B cell (primary cell): ENCODE data around the gene WTAP.

Experiments
- EZH2 ChIP-seq: IDR thresholded peaks from 2 replicates; pipeline ENCODE4 v1.6.1; 2012; ENCODE audit warnings: borderline replicate concordance, low read depth, mild to moderate bottlenecking, moderate library complexity, low read length; ENCODE audit not compliant: insufficient read depth, poor library complexity, severe bottlenecking
- TF ChIP-seq, protein P1 (sequence below): fragments of 200-600 bp; IDR thresholded peaks from one replicate; pipeline ENCODE4 v1.8.0; 2022; ENCODE audit warnings: antibody characterized with exemption, mild to moderate bottlenecking

DNA sequence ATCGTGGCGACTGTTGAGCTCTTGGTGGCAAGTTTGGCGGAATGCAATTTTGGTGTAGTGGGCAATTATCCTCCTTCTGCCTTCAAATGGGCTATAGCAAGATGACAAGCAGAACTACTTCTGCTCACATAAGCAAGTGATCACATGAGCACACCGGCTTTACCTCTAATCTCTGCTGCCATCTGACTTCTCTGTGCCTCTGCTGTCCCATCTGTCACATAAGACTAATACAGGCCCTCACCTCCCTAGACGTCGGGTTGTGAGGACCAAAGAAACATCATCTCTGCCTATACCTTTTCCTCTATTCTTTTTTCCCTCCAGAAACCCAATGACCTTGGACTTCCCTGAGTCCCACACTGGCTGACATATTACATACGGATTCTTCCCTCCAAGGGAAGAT, 13.3 kb upstream of the WTAP start:
- TF ChIP-seq EZH2 = no peak
- TF ChIP-seq, protein P1, sequence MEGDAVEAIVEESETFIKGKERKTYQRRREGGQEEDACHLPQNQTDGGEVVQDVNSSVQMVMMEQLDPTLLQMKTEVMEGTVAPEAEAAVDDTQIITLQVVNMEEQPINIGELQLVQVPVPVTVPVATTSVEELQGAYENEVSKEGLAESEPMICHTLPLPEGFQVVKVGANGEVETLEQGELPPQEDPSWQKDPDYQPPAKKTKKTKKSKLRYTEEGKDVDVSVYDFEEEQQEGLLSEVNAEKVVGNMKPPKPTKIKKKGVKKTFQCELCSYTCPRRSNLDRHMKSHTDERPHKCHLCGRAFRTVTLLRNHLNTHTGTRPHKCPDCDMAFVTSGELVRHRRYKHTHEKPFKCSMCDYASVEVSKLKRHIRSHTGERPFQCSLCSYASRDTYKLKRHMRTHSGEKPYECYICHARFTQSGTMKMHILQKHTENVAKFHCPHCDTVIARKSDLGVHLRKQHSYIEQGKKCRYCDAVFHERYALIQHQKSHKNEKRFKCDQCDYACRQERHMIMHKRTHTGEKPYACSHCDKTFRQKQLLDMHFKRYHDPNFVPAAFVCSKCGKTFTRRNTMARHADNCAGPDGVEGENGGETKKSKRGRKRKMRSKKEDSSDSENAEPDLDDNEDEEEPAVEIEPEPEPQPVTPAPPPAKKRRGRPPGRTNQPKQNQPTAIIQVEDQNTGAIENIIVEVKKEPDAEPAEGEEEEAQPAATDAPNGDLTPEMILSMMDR = no peak
